Body of pancreas (tissue), 4 donors: Measurements from ENCODE around the gene RAPGEF3. TPM values are rescaled to one million over a fixed set of nuclear protein-coding genes. Genes with fewer than 3 reads are reported as not detected.

Experiments used
- ATAC-seq: fragments of 150-250 bp; one replicate; pipeline ENCODE4 v1.9.1; 2016
- DNase-seq, 4 donors: peaks; one replicate each; pipeline ENCODE4 v3.0.0-alpha.2; 2019
- H3K27ac ChIP-seq, 4 donors: fragments of 200-600 bp; sonication (generic); 1 replicate in 3 of 4; 2 replicates in 1 of 4; pipeline versions ENCODE4 v1.5.1 to v1.6.1; 2016 to 2019; ENCODE audit warnings: mild to moderate bottlenecking in 1 of 4, mixed read lengths in 1 of 4, moderate library complexity in 1 of 4
- H3K27me3 ChIP-seq, 2 donors: fragments of 200-600 bp; sonication (generic); one replicate each; pipeline ENCODE4 v1.6.0; 2016; ENCODE audit warnings: mild to moderate bottlenecking in 1 of 2
- H3K36me3 ChIP-seq, 2 donors: fragments of 200-600 bp; sonication (generic); replicated peaks in 1 of 2; 2 replicates each; pipeline ENCODE4 v1.5.1; 2016; ENCODE audit warnings: low read depth in 2 of 2; ENCODE audit not compliant: insufficient read depth in 1 of 2
- H3K4me1 ChIP-seq: fragments of 200-600 bp; sonication (generic); one replicate; pipeline ENCODE4 v1.6.0; 2016
- H3K4me3 ChIP-seq, 2 donors: fragments of 200-600 bp; sonication (generic); 1 replicate in 1 of 2; 2 replicates in 1 of 2; pipeline ENCODE4 v1.5.1; 2016 to 2019
- H3K9me3 ChIP-seq, 3 donors: fragments of 200-600 bp; sonication (generic); 1 replicate in 2 of 3; 2 replicates in 1 of 3; pipeline ENCODE4 v1.5.1; 2016
- POLR2A ChIP-seq, 3 donors: fragments of 450-650 bp; IDR thresholded peaks; one replicate each; pipeline ENCODE4 v1.6.1; 2016; ENCODE audit warnings: antibody characterized with exemption in 3 of 3, mild to moderate bottlenecking in 2 of 3
- WGBS, 2 donors: methylation state at CpG; one replicate each; pipeline ENCODE4 v1.1.5; 2017; 5-methylcytosine and 5-hydroxymethylcytosine counted together
- intact Hi-C: fragments of 100-400 bp; cut with DNase I; formaldehyde crosslinking; loops from one replicate; pipeline ENCODE4 v1.15.1; 2023
- total RNA-seq, 2 donors: library from RNA; depleted of rRNA; stranded (reverse); fragments of >200 nt; gene quantifications; one replicate each; pipeline ENCODE4 v1.1.0, GENCODE V29; 2016
- TF ChIP-seq, protein P1 (sequence below), 7 experiments: fragments of 450-650 bp in 4 of 7; fragments of 200-600 bp in 3 of 7; sonication (generic) in 3 of 7; IDR thresholded peaks; one replicate each; pipeline ENCODE4 v1.5.1; 2016 to 2019; ENCODE audit warnings: antibody characterized with exemption in 7 of 7

RAPGEF3 gene
- total RNA-seq, 2 donors from 2014 or later, result 11.9 to 23.4 TPM

DNA sequence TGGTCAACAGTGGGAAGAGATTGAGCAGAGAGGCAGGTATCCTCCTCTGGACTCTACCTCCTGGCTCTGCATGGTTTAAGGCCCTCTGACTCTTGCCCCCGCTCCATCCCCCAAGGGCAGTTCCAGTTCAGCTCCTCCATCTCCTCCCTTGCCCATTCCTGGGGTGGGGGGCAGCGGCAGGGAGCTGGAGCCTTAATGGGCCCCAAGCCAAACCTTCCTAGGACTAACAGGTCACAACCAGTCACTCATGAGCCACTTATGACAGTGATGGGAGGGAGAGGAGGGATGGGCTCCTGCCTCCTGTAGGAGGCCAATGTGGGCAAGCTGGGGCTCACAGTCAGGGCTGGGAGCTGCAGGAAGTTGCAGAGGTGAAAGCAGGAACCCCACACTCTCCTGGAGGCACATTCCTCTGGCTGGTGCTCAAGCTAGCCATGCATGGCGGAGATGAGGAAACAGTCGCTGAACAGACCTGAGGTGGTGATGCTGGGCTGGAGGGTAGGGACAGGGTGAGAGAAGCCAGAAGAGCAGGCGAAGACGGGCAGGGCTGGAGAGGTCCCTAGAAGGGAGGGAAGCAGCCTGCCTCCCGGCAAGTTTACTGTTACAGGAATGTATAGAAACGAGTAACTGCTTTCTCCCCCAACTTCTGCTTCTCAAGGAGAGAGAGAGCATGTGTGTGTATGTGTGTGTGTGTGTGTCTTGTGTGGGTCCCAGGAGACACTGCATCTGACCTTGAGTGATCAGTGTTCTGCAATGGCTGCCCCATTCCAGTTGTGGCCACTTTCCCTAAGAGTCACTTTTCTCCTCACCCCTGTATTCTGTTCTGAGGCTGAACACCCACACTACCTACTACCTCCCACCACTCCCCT, 5.0 kb upstream of the RAPGEF3 start:
- H3K36me3 ChIP-seq, result no peaks in the 10 kb centered on the region
- WGBS, 2 donors, result 75 to 77% methylated on average over 7 to 8 of the region's 8 CpGs
- no peak overlapping the region for H3K4me3 ChIP-seq
- DNase-seq, result no peak
- TF ChIP-seq POLR2A (IDR thresholded peaks at IDR 0.05), result no peak
- TF ChIP-seq, protein P1, sequence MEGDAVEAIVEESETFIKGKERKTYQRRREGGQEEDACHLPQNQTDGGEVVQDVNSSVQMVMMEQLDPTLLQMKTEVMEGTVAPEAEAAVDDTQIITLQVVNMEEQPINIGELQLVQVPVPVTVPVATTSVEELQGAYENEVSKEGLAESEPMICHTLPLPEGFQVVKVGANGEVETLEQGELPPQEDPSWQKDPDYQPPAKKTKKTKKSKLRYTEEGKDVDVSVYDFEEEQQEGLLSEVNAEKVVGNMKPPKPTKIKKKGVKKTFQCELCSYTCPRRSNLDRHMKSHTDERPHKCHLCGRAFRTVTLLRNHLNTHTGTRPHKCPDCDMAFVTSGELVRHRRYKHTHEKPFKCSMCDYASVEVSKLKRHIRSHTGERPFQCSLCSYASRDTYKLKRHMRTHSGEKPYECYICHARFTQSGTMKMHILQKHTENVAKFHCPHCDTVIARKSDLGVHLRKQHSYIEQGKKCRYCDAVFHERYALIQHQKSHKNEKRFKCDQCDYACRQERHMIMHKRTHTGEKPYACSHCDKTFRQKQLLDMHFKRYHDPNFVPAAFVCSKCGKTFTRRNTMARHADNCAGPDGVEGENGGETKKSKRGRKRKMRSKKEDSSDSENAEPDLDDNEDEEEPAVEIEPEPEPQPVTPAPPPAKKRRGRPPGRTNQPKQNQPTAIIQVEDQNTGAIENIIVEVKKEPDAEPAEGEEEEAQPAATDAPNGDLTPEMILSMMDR (IDR thresholded peaks at IDR 0.05), result no peak
- intact Hi-C loops, result no loop called here
- peaks cover 11% of the 10 kb centered on the region for H3K4me1 ChIP-seq
- H3K27ac ChIP-seq, result no peak overlapping the region
- no peaks in the 10 kb centered on the region for H3K9me3 ChIP-seq
- H3K27me3 ChIP-seq, result no peaks in the 10 kb centered on the region
- no peak for ATAC-seq

DNA sequence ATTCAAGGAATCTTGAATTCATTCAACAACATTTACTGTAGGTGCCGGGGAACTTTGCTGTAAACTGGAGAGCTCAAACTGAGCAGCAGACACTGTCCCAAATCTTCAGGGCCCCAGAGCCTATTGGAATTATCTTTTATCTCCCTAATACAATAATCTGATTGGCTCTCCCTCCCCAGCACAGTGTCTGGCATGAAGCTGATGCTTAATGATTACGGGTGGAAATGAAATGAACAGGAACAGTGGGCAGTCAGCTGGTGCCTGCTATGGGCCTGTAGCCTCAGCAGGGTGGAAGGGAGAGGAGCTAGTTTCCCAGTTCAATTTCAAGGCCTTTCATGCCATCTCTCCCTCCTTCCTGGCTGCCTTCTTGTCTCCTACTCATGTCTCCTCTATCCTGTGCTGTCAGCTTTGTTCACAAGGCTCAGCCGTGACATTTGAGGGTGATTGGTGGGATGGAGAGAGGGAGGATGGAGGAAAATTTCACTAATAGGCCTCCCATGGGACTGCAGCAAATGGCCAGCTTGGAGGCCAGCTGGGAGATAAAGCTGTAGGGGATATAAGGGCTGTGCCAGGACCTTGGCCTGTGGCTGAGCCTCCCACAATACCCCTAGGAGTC, 4.3 kb upstream of the RAPGEF3 start:
- DNase-seq (no peak), ATAC-seq (no peak)
- Histone ChIP-seq H3K27ac (peak overlapping the region in 1 of 4 donors; percentile 5), H3K4me1 (peaks cover 19% of the 10 kb centered on the region), H3K9me3 (no peaks in the 10 kb centered on the region), H3K4me3 (no peak overlapping the region), H3K27me3 (no peaks in the 10 kb centered on the region), H3K36me3 (no peaks in the 10 kb centered on the region)
- TF ChIP-seq, protein P1 (IDR thresholded peaks at IDR 0.05), result no peak
- TF ChIP-seq POLR2A (IDR thresholded peaks at IDR 0.05), result no peak
- intact Hi-C loops, result no loop called here
- WGBS, 2 donors, result 63 to 78% methylated on average over 3 of the region's 3 CpGs

DNA sequence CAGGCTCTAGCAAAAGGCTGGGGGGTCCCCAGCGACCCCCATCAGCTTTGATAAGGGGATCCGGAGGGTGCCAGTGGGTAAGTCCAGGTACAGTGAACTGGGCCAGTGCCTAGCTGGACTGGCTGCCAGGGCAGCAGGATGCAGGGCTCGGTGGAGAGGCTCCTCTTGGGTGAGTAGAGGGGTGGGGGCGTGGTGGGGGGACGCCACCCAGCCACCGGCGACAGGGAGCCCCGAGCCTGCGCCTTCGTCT, 171 bp downstream of the RAPGEF3 start:
- intact Hi-C loops, result no loop called here
- ATAC-seq, result no peak
- DNase-seq, result no peak
- peak overlapping the region; percentile 69 to 85 (median 78) for H3K27ac ChIP-seq
- no peaks in the 10 kb centered on the region for H3K27me3 ChIP-seq
- H3K9me3 ChIP-seq, result no peaks in the 10 kb centered on the region
- H3K4me3 ChIP-seq, result peak overlapping the region in 1 of 2 donors; percentile 33
- WGBS, 2 donors, result 4 to 5% methylated on average over 10 of the region's 10 CpGs
- TF ChIP-seq POLR2A (IDR thresholded peaks at IDR 0.05), result no peak
- TF ChIP-seq, protein P1 (IDR thresholded peaks at IDR 0.05), result no peak
- no peaks in the 10 kb centered on the region for H3K36me3 ChIP-seq
- peaks cover 50% of the 10 kb centered on the region for H3K4me1 ChIP-seq

DNA sequence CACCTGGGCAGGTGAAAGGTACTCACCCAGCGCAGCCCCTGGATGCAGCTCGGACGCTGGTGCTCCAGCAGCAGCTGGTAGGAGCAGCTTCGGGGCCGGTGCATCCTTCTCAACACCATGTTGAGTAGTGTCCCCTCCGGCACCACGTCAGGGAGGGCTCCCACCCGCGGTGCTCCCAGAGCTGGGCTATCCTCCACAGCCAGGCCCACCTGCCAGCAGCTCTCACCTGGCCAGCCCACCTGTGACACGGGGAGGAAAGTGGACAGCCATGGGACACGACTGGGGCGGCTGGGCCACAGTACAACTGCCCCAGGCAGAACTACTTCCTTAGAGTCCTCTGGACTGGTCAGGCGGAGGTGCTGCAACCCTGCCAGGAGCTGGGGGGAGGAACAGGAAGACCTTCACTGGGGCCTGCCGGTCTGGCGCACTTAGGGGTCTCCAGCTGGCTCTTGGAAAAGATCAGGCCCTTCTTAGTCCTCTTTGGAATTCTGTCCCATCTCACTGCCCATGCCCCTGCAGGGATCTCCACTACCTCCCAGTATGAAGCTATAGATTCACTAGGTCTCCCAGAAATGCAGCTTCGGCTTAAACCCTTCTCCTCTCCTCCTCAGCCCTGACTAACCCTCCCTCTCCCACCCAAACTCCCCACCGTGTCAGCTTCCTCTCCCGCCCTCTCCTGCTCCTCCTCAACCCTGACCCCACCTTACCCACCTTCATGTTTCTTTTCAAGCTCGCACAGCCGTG, 668 bp downstream of the RAPGEF3 start:
- Histone ChIP-seq H3K27ac (peak overlapping the region; percentile 69 to 85 (median 78)), H3K36me3 (no peaks in the 10 kb centered on the region), H3K27me3 (no peaks in the 10 kb centered on the region), H3K4me3 (peak overlapping the region in 1 of 2 donors; percentile 33), H3K9me3 (no peaks in the 10 kb centered on the region), H3K4me1 (peaks cover 50% of the 10 kb centered on the region)
- intact Hi-C loops, result no loop called here
- 51 to 65% methylated on average over 7 to 20 of the region's 20 CpGs for WGBS, 2 donors
- ATAC-seq, result no peak
- no peak for TF ChIP-seq POLR2A (IDR thresholded peaks at IDR 0.05)
- TF ChIP-seq, protein P1 (IDR thresholded peaks at IDR 0.05), result no peak
- peak in 1 of 4 donors; percentile 21 for DNase-seq
